Ovary (tissue), 9 donors: Measurements from ENCODE around the gene LIPC. TPM values are rescaled to one million over a fixed set of nuclear protein-coding genes. Genes with fewer than 3 reads are reported as not detected.
A peak's percentile ranks its signal among the peaks of the same experiment; 100 is the strongest.

Experiments
- DNase-seq, 5 donors: peaks; one replicate each; pipeline ENCODE4 v3.0.0-alpha.2; 2019 to 2020
- H3K27ac ChIP-seq, 2 donors: fragments of 200-600 bp; one replicate each; pipeline versions ENCODE4 v1.5.1 to v1.8.0; 2019 to 2022
- H3K27me3 ChIP-seq: fragments of 200-600 bp; one replicate; pipeline ENCODE4 v1.8.0; 2022
- H3K36me3 ChIP-seq: fragments of 200-600 bp; sonication (generic); one replicate; pipeline ENCODE4 v1.5.1; 2019
- H3K4me1 ChIP-seq: one replicate; pipeline ENCODE4 v1.8.1; 2013; ENCODE audit warnings: mild to moderate bottlenecking, moderate library complexity; ENCODE audit not compliant: insufficient read depth
- H3K4me3 ChIP-seq: fragments of 200-600 bp; sonication (generic); one replicate; pipeline ENCODE4 v1.5.1; 2017
- H3K9me3 ChIP-seq, 2 donors: fragments of 200-600 bp in 1 of 2; sonication (generic) in 1 of 2; one replicate each; pipeline versions ENCODE4 v1.5.1 to v1.8.1; 2013 to 2019; ENCODE audit warnings: mild to moderate bottlenecking in 1 of 2, moderate library complexity in 1 of 2
- EP300 ChIP-seq: sonication (generic); formaldehyde crosslinking; IDR thresholded peaks from one replicate; pipeline ENCODE4 v1.6.1; 2017; ENCODE audit warnings: antibody characterized with exemption
- POLR2A ChIP-seq: fragments of 450-650 bp; IDR thresholded peaks from one replicate; pipeline ENCODE4 v1.6.1; 2017; ENCODE audit warnings: antibody characterized with exemption, mild to moderate bottlenecking, moderate library complexity
- whole genome bisulfite sequencing, 3 donors: extraction: QIAGEN DNeasy Blood & Tissue Kit in 1 of 3; methylation state at CpG; one replicate each; pipeline versions ENCODE4 v1.1.5 to v1.1.7; 2013 to 2017; 5-methylcytosine and 5-hydroxymethylcytosine counted together
- intact Hi-C, 4 donors: fragments of 100-400 bp; cut with DNase I; formaldehyde crosslinking; loops; one replicate each; pipeline versions ENCODE4 v1.11.0 to v1.15.1; 2022 to 2023
- polyA plus RNA-seq, 2 donors: library from polyadenylated mRNA; stranded (reverse); fragments of 200-250 nt in 1 of 2; fragments of 350-450 nt in 1 of 2; fragmentation: Illumina TruSeq in 1 of 2; extraction: RNeasy Lipid Tissue Mini Kit (QIAGEN cat#74804) in 1 of 2; gene quantifications; one replicate each; pipeline ENCODE4 v1.2.3, GENCODE V29; 2013 to 2014
- total RNA-seq, 7 donors: library from RNA; depleted of rRNA in 2 of 7; stranded (reverse); fragments of >200 nt in 2 of 7; fragmentation: NEBNext Ultra II Directional in 3 of 7; extraction: Animal tissue kit (Norgen Biotek cat#: 25700) in 3 of 7; gene quantifications; one replicate each; pipeline versions ENCODE4 v1.1.0 to v1.2.4, GENCODE V29; 2016 to 2023
- TF ChIP-seq, protein P1 (sequence below), 3 donors: fragments of 450-650 bp in 2 of 3; fragments of 200-600 bp in 1 of 3; IDR thresholded peaks; one replicate each; pipeline versions ENCODE4 v1.5.1 to v1.8.0; 2016 to 2022; ENCODE audit warnings: antibody characterized with exemption in 3 of 3, mild to moderate bottlenecking in 1 of 3
- donor health status: DM: no; HTN: no; CAD: no; lungs with moderate emphysema.
- donor health status: DM: no; HTN: no; CAD: no.
- donor health status: Bipolar disorder and iron deficiency.
- donor health status: DM: yes; HTN: yes; CAD: no.
- donor health status: DM: no; HTN: no; CAD: no.
- donor health status: DM: yes; HTN: yes; CAD: no.

LIPC gene
- total and polyA plus RNA-seq, 9 donors, result 0.28 to 1.1 (median 0.72) TPM

DNA sequence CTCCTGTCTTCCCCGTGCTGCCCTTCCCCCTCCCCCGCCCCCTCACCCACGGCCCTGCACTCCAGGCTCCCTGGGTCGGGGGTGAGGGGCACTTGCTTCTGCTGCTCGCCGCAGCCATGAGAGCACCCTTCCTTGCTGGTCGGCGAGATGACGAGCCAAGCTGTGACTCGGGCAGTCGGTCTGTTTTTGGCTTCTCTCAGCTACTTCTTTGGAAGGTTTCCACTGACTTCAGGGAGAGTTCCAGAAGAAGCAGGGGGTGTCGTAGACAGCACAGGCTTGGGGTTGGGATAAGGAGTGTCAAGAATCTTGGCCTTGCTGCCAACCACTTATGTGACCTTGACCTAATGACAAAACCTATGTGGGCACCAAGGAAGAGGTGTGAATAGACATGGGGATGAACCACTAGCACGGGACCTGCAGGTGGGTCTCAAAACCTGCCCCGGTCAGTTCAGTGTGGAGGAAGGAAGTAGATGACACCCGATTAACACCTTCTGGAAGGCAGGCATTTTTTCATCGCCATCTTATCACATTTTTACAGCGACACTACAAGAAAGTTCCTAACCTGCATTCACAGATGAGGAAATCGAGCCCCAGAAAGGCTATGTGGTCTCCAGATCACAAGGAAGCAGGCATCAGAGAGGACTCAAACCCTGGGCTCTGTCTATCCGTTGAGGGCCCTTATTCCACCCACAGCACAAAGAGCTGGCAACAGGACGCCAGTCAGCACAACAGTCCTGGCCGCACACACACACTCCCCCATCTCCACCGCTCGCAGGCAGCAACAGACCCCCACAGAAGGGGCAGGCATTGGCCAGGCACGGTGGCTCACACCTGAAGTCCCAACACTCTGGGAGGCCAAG, 120.9 kb downstream of the LIPC start:
- WGBS, 3 donors, result 51 to 57% (median 55%) methylated on average over 24 of the region's 24 CpGs
- TF ChIP-seq, protein P1, sequence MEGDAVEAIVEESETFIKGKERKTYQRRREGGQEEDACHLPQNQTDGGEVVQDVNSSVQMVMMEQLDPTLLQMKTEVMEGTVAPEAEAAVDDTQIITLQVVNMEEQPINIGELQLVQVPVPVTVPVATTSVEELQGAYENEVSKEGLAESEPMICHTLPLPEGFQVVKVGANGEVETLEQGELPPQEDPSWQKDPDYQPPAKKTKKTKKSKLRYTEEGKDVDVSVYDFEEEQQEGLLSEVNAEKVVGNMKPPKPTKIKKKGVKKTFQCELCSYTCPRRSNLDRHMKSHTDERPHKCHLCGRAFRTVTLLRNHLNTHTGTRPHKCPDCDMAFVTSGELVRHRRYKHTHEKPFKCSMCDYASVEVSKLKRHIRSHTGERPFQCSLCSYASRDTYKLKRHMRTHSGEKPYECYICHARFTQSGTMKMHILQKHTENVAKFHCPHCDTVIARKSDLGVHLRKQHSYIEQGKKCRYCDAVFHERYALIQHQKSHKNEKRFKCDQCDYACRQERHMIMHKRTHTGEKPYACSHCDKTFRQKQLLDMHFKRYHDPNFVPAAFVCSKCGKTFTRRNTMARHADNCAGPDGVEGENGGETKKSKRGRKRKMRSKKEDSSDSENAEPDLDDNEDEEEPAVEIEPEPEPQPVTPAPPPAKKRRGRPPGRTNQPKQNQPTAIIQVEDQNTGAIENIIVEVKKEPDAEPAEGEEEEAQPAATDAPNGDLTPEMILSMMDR (IDR thresholded peaks at IDR 0.05), result no peak
- TF ChIP-seq POLR2A, result no peak
- TF ChIP-seq EP300, result no peak
- DNase-seq, result peak in 1 of 5 donors; percentile 48
- intact Hi-C loops, result no loop called here
- Histone ChIP-seq H3K4me3 (peak overlapping the region; percentile 5), H3K27ac (no peak overlapping the region), H3K9me3 (no peaks in the 10 kb centered on the region), H3K4me1 (peaks cover 13% of the 10 kb centered on the region), H3K27me3 (no peaks in the 10 kb centered on the region), H3K36me3 (no peaks in the 10 kb centered on the region)

DNA sequence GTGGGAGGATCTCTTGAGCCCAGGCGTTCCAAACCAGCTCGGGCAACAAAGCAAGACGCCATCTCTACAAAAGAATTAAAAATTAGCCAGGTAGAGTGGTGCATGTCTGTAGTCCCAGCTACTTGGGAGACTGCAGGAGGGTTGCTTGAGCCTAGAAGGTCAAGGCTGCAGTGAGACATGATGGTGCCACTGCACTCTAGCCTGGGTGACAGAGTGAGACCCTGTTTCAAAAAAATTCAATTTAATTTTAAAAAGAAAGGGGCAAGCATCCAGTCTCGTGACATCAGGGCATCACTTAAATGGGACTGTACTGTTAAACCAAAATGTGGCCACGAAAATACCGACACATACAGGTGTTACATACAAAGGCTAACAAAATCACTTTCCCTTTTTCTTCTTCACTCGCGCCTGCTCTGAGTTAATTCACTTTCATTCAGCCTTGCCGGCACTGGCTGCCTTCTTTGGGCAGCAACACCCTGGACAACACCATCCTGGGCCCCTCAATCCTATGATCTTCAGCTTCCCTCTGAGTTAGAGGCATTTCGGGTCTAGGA, 121.7 kb downstream of the LIPC start:
- H3K27ac ChIP-seq, result no peak overlapping the region
- H3K4me3 ChIP-seq, result no peak overlapping the region
- H3K27me3 ChIP-seq, result no peaks in the 10 kb centered on the region
- intact Hi-C loops, result no loop called here
- TF ChIP-seq POLR2A (no peak), EP300 (no peak)
- TF ChIP-seq, protein P1 (IDR thresholded peaks at IDR 0.05), result no peak
- 84 to 93% (median 87%) methylated on average over 10 of the region's 10 CpGs for WGBS, 3 donors
- H3K36me3 ChIP-seq, result no peaks in the 10 kb centered on the region
- DNase-seq, result no peak
- H3K9me3 ChIP-seq, result no peaks in the 10 kb centered on the region
- peaks cover 13% of the 10 kb centered on the region for H3K4me1 ChIP-seq

DNA sequence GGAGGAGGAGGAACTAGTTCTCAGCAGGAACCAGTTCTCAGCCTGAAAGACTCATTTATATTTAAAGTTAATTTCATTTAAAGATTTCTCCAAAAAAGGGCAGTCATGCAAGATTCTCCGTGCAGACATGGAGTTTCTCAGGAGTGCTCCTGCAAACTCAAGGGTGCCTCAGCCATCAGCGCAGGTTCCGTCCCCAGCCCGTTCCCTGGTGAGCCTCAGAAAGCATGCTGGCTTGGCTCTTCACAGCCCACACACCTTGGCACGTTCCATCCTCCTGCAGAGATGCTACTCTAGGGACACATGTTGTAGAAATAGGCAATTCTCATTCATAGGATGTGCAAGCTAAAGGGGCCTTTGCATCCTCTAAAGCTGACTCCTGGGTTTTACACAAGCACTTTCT, 123.0 kb downstream of the LIPC start:
- TF ChIP-seq POLR2A, result no peak
- TF ChIP-seq EP300, result no peak
- TF ChIP-seq, protein P1 (IDR thresholded peaks at IDR 0.05), result no peak
- intact Hi-C loops, result no loop called here
- Histone ChIP-seq H3K9me3 (no peaks in the 10 kb centered on the region), H3K27ac (no peak overlapping the region), H3K4me1 (peaks cover 13% of the 10 kb centered on the region), H3K27me3 (no peaks in the 10 kb centered on the region), H3K4me3 (no peak overlapping the region), H3K36me3 (no peaks in the 10 kb centered on the region)
- no peak for DNase-seq
- 84 to 92% (median 91%) methylated on average over 5 of the region's 5 CpGs for WGBS, 3 donors

DNA sequence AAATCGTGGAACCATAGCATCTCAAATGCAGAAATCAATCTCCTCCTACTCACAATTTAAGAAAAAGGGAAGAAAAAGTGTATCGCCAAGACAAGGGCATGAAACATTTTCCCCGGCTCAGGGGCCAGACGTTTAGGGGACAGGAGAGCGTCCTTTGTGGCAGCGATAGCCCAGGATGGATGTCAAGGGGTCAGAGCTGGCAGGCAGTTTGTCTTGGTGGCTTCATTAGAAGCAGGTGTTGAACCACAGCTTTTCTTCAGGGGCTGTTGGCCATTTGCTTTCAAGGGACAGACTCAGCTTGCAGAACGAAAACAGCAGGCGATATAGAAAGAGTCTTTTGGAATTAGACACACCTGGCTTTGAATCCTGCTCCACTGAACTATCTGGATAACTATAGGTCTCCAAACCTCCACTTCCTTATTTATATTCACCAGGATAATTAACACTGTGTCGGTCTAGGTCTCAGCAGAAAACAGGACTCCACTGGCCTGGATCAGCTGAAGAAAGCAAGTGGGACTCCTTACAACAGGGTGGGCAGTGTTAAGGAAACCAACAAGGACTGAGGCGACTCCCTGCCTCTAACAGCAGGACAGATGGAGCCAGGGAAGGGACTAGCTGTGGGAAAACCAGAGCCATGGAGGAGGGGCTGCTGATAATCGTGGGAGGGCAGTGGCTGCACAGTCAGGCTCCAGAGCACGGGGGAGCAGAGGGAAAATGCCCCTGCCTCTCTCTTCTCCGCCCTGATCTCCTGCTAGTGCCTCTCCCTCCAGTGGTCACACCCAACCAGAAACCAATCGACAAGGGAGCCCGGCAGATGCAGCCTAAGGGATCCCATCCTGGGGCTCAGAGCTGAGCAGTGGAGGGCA, 123.6 kb downstream of the LIPC start:
- H3K4me1 ChIP-seq, result peaks cover 13% of the 10 kb centered on the region
- no peaks in the 10 kb centered on the region for H3K27me3 ChIP-seq
- H3K4me3 ChIP-seq, result no peak overlapping the region
- peak overlapping the region in 1 of 2 donors; percentile 35 for H3K27ac ChIP-seq
- no peaks in the 10 kb centered on the region for H3K9me3 ChIP-seq
- WGBS, 3 donors, result 80 to 81% (median 80%) methylated on average over 15 of the region's 15 CpGs
- H3K36me3 ChIP-seq, result no peaks in the 10 kb centered on the region
- DNase-seq, result no peak
- intact Hi-C loops, result no loop called here
- TF ChIP-seq, protein P1 (IDR thresholded peaks at IDR 0.05), result no peak
- no peak for TF ChIP-seq EP300
- no peak for TF ChIP-seq POLR2A
